ENCODE results near the gene IGFN1.

IGFN1 gene

DNA sequence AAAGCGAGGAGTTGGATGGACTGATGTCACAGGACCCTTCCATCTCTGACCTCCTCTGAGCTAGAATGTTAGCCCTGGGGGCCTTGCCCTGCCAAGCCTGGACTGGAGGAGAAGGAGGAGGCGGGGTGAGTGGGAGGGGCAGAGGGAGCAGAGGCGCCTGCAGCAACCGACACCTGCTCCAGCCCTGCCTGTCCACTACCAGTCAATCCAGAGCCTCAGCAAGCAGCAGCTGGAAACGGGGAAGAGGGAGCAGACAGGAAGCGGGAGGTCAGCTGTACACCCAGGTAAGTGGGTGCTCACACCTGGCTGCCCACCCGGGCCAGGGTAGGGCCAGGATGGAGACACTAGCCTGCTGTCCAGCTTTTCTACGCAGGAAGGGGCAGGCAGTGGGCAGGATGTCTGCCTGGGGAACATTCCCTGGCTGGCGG is at the start of gene IGFN1:
Gene IGFN1, plus strand, starts transcription at position 201 of the 428 bp plus-strand sequence. CDS start 2,470 bp downstream, outside the sequence.
- in situ Hi-C loops (cut with MboI; ENCODE audit: low sequenced_read_pairs): no loop called here

DNA sequence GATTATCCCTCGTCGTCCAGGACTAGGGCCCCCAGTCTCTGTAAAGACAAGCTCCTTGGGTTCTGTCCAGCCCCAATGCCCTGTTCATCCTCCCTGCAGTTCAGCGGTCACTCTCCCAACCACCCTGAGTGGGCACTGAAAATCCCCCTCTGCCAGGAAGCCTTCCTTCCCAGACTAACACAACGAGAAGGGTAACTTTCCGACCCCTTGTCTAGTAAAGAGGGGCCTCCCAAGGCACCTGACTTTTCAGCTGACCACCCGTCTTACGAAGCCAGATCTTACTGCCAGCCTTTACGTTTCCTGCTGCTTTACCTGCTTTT is 49.7 kb upstream of the IGFN1 start:
- in situ Hi-C loops (cut with MboI; ENCODE audit: low sequenced_read_pairs): no loop called here

DNA sequence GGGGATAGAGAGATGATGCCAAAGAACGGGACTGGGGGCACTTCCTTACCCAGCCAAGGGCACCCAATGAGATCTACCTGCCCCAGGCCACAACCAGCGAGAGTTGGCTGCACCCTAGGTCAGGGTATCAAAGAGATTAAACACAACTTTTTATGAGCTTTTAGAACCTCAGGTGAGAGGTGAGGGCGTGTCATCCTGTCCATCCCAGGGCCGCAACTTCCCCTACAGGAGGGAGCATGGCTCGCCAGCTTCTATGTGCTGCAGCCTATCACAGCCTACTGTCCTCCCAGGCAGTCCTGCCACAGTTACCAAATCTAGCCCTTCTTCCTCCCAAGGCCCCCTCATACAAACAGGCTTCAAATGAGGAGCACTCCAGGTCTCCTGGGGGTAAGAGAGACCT is 49.2 kb upstream of the IGFN1 start:
- in situ Hi-C loops (cut with MboI; ENCODE audit: low sequenced_read_pairs): no loop called here

DNA sequence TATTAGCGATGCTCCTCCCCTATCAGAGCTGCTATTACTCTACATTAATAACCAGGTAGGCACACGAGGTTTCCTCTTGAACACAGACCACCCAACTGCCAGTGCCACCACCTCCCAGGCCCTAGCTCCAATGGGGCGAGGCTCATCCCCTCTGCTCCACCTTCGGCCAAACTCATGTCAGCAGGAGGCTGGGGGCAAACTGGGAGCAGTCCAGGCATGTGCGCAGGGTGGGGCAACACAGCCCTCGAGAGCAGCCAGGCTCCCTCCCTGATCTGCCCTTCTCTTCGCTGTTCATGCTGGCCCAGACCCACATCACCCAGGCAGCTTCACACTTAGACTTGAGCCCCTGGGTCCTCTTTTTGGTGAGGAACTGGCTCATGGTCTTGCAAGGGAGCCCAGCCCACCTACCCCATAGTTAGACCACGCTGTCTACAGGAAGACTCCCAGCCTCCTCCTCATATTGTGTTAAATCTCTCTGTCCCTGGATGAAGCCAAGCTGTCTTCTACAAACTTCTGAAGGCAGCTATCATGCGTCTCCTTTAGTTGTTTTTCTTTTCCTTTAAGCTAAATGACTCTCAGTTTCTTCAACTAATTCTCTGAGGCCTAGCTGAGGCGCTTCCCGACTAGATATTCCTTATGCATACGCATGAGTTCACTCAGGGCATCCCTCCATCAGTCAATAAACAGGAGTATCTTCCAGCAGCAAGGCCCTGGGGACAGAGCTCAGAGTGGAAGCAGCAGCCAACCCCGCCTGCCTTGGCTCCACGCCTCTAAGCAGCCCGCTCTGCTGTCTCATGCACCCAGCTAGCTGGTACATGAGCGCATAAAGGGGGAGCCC is 48.4 kb upstream of the IGFN1 start:
- in situ Hi-C loops (cut with MboI; ENCODE audit: low sequenced_read_pairs): no loop called here

DNA sequence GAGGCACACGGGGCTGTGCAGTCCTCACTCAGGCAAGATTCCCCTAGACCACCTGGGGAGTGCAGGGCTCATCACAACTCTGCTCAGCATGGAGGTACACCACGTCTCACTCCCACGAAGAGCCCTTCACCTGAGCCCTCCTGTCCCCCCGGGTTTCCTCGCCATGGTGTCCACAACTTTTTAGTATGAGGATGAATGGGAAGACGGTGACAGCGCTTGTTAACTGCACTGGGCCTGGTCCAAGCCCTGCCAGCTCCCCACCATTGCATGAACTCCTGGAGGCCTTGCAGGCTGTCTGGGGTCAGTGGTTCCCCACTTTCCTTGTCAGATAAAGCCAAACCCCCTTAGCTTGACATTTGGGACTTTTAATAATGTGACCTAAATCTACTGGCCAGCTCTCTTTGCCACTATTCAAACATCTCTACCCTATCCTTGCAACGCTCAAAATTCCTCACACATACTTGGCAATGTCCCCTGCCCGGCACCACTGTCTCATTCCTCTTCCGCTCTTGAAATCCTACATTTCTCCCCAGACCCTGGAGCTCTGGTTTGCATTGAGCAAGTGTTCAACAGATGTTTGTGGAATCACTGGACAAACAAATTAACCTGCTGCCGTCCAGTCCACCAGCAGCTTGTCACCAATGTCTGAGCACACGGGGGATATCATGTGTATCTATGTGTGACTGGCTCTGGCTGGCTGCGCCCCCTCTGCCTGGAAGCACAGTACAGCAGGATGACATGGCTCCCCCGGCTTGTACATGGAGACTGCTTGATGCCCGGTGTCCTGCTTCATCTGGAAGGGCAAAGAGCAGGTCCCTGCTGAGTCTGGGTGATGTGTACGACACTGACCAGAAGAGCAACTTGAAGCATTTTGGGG is 47.5 kb upstream of the IGFN1 start:
- in situ Hi-C loops (cut with MboI; ENCODE audit: low sequenced_read_pairs): no loop called here

DNA sequence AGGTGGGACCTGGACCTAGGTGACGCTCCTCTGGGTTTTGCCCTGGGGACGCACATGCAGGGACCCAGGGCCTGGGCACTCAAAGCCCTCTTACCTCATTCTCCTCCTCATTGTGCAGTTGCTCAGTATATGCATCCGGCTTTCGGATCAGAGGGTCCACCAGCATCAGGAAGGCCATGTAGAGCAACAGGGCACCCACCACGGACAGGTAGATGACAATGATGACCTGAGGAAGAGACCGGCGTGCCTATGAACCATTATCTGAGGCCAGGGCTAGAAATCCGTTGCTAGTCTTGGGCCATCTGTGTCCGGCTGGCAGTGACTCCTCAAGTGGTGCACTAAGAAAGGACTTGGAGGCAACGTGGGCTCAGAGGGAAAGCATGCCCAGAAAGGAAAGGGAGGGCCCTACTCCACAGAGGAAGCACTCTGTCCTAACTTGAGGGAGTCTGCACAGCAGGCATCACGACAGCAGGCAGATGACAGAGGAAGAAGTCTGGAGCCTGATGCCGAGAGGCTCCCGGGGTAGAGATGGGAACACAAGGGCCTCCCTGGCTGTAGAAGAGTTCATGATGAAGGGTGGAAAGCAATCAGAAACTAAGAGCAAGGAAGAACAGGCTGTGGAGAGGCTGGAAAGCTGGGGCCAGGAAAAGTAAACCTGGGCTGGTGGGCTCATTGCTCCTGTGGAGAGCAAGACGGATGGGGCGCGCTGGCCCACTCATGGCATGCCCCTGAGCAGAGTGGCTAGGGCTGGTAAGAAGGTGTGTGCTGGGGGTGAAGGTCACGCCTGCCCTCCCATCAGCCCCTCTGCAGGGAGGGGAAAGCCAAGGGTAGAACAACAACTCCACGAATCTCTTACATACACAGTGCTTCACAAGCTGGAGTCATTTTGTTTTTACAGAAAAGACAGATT is 46.6 kb upstream of the IGFN1 start:
- in situ Hi-C loops (cut with MboI; ENCODE audit: low sequenced_read_pairs): no loop called here

DNA sequence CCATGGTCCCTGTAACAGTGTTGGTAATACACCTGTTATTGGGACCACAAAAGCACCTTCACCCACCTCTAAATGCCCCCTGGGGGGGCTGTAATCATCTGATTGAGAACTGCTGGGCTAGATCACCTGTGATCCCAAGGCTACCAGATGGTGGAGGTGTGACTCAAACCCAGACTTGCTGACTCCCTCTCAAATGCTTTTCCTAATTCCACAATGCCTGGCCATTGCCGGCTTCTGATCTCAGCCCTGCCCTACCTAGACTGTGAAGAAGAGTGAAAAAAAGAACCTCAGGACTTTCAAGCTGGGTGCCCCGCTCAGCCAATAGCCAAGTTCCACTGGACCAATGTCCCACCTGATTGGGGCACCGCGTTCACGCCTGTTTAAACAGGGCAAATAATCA is 45.9 kb upstream of the IGFN1 start:
- in situ Hi-C loops (cut with MboI; ENCODE audit: low sequenced_read_pairs): no loop called here

DNA sequence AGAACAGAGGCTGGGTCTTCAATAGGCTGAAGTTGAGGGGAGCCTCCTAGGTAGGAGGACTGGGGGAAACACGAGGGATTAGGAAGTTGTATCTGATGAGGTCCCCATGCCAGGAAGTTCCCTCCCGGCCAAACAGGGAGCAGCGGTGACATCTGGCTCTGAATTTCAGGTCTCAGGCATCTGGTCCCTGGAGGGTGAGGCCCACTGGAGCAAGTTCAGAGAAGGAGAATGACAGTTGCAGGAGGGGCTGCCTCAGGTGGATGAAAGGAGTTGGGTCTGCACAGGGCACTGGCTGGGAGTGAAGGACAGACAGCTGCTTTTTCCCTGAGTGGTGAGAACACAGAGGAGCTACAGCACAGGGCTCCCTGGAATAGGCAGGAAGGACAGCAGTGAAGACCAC is 45.5 kb upstream of the IGFN1 start:
- in situ Hi-C loops (cut with MboI; ENCODE audit: low sequenced_read_pairs): no loop called here

DNA sequence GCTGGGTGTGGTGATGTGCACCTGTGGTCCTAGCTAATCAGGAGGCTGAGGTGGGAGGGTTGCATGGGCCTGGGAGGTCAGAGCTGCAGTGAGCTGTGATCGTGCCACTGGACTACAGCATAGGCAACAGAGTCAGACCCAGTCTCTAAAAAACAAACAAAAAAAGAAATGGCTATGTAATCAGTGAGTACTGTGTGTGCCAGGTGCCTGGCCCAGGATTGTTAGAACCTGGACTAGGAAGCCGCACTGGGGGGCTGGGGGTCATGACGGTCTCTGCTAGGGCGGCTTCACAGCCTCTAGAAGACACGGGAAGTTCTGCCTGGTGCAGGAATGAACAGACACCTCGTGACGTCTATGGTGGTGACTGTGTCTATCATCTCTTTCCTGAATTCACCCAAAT is 44.8 kb upstream of the IGFN1 start:
- in situ Hi-C loops (cut with MboI; ENCODE audit: low sequenced_read_pairs): no loop called here

DNA sequence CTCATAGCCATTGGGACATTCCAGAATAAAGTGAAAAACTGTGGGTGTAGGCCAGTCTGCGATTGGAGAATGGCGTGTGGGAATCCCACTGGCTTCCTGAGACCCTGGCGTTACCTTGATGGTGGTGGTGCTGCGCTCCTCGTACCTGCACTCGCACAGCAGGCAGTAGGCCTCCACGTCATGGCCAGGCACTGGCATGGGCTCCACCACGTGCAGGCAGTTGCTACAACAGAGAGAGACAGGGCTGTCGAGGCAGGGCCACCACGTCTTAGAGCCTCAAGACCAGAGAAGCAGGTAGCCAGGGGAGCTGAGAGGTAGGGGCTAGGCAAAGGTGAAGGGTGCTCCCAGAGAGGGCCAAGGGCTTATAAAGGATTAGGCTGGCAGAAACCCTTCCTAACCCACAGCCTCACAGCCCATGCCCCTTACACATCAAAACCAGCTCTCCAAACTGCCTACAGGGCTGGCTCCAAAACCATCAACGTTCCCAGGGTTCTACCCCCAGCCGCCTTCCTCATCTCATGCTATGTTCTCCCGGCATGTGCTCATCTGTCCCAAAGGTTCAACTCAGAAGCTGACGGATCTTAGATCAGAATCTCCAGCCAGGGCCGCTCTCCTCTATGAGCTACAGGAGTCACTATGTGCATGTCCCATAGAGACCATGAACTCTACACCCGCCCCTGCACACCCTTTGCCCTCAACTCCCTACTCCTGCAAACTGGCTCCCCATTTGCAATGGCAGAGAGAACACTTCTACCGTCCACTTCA is 43.8 kb upstream of the IGFN1 start:
- in situ Hi-C loops (cut with MboI; ENCODE audit: low sequenced_read_pairs): no loop called here

DNA sequence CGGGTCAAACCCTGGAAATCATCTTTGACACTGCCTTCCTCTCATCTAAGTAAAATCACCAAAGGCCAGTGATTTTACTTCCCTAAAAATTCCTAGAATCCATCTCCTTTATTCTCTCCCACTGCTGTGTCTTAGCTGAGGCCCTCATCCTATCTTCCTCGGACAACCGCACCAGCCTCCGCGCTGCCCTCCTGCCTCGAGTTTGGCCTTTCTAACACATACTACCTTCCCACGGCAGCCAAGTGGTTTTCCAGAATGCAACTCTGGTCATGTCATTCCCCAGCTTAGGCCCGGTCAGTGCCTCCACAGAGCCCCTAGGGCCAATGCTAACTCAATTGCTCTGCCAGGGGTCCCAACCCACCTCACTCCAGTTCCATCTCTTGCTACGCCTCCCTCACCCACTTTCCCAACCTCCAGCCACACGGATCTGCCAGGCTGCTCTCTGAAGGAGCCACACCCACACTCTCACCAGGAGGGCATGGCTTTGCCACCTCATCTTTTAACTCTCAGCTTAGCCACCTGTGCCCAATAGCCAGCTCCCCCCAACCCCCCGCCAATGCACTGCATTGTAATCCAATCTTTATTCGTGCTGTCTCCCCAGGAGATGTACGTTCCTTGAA is 43.1 kb upstream of the IGFN1 start:
- in situ Hi-C loops (cut with MboI; ENCODE audit: low sequenced_read_pairs): no loop called here

DNA sequence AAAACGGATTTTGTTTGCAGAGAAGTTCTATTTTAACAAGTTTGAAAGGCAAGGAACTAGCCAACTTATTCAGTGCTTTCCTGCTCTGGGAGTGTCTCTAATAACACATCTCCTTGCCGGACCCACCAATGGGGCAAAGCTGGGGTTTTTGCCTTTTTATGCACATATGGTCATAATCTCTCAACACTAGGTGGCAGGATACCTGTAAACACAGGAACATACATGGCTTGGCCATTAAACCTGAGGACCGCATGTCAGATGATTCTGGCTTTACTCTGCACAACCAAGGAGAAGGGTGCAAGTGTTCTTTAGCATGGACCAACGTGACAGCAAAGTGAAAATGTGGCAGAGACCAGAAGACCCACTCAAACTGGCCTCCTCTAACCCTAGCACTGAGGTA is 41.2 kb upstream of the IGFN1 start:
- in situ Hi-C loops (cut with MboI; ENCODE audit: low sequenced_read_pairs): no loop called here

DNA sequence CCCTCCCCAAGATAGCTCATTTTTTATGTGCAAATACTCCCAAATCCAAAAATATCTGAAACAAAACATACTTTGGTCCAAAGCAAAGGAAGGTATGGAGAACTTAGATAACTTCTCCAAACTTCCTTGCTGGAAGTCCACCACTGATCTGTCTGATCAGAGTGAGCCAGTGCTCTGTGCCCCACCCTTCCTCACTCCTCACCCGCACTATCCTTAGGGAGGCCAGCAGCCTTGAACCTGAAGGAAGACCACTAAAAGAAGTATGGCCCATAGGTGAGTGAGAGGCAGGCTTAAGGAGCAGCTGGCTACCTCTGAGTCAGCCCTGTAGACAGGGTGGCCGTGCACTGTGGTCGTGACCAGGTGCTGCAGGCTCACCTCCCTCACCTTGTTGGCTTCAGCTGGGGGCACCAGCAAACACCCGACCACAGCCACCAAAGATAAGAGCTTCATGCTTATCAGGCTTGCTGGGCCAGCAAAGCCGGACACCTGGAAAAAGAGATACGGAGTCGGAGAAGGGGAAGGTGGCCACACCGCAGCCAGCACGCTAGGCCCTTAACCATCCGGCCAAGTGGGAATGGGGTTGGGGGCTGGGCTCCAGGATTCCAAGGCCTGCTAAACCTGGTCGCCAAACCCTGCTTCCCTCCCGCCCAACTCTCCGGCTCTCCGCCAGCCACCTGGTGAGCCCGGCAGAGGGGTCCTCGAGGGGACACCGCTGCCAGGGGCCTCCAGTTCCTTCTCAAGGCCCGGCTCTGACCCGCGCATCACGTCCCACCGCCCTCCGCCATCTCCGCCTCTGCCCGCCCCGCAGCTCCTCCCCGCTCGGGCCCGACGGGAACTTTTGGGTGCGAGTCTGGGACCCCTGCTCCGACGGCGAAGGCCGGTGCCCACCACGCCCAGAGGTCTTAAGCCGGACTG is 36.9 kb upstream of the IGFN1 start:
- in situ Hi-C loops (cut with MboI; ENCODE audit: low sequenced_read_pairs): no loop called here

DNA sequence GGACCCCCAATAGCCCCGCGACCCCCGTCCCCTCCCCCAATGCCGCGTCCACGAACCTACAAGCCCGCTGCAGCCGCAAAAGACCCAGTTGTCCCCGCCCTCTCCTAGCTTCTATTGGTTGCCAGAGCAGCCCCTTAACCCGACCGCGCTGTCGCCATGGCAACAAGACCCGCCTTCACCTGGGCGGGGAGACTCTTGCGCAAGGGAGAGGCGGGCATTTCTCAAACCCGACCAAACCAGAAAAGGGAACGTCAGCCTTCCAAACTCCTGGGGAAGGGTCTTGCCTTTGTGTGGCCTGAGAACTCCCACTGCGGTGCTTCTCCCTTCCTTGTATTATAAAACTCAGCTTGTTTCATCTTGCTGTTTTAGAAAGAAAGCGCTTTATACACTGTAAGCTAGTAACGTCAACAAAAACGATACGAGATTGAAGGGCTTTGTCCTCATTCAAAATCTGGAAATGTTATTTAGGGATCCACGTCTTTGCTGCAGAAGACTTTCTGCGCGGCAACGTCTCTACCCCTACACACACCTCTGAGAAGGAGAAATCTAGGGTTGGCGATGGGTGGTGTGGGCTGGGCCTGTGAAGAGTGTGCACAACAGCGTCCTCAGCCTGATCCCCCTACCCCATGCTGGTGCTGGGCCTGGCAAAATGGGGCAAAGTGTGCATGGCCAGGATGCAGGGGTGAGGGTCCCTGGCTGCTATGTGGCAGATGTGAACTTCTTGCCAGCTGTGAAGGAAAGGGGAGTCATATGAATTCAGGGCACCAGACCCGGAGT is 36.0 kb upstream of the IGFN1 start, which contains the start of gene TMEM9:
Gene TMEM9, minus strand, starts transcription at position 86 of the 777 bp plus-strand sequence. CDS start 551 bp downstream, outside the sequence.
- in situ Hi-C loops (cut with MboI; ENCODE audit: low sequenced_read_pairs): no loop called here

DNA sequence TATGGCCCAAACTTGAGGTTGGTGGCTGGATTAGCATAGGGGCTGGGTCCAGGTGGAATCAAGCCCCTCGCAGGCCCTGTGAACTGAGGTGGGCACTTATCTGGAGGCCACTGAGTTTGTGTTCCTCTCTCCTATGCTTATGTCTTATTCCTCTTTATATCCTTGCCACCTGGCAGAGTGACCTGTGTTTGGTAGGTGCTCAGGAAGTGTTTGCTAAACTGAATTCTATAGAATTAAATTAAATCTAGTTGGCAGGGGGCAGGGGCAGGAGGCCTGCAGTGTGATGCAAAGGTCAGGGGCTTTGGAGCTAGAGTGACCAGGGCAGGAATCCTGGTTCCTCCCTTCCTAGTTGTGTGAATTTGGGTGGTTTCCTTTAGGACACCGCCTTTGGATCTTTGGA is 35.3 kb upstream of the IGFN1 start:
- in situ Hi-C loops (cut with MboI; ENCODE audit: low sequenced_read_pairs): no loop called here

DNA sequence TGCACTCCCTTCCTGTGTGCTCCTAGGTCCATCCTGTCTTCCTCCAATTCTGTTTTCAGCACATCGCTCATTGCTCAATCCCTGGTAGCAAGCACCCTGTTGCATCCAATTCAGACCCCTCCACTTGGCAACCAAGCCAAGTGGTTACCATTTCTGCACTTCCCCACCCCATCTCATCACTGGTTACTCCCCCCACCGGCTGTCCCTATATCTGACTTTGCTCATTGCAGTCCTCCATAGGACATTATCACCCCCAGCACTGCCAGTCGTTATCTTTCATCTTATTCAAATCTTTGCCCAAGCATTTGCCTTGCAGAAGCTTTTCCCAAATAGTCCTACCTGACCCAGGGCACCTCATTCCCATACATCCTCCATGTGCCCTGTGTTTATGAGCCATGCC is 34.3 kb upstream of the IGFN1 start:
- in situ Hi-C loops (cut with MboI; ENCODE audit: low sequenced_read_pairs): no loop called here

DNA sequence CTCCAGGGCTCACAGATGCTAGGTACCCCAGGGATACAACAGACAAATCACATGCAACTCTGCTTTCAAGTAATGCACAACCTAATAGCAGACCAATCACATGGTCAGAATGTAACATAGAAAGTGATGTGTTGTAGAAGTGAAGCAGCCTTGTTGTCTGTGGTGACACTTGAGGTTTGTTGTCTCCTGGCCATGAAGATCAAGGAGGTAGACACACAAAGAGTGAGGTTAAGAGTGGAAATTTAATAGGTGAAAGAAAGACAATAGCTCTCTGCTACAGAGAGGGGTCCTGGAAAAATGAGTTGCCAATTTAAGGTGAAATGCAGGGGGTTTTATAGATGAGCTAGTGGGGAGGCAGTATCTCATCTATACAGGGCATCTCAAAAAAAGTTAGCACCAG is 33.8 kb upstream of the IGFN1 start:
- in situ Hi-C loops (cut with MboI; ENCODE audit: low sequenced_read_pairs): no loop called here

DNA sequence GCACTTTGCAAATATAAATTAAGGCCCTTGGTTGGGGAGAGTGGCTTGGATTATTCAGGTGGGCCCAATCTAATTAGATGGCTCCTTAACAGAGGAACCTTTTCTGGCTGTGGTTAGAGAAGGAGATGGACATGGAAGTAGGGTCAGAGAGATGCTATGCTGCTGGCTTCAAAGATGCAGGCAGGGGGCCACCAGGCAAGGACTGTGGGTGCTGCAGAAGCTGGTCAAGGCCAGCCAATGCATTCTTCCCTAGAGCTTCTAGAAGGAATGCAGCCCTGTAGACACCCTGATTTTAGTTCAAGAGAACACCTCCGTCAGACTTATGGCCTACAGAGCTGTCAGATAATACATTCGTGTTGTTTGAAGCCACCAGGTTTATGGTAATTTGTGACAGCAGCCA is 32.7 kb upstream of the IGFN1 start:
- in situ Hi-C loops (cut with MboI; ENCODE audit: low sequenced_read_pairs): no loop called here
